Colonic mucosa (tissue), 4 donors: Measurements from ENCODE around the gene RSF1. TPM values are rescaled to one million over a fixed set of nuclear protein-coding genes. Genes with fewer than 3 reads are reported as not detected.

Source experiments
- DNase-seq: peaks from one replicate; pipeline ENCODE4 v3.0.0-alpha.2; 2020
- H3K27ac ChIP-seq: fragments of 200-600 bp; one replicate; pipeline ENCODE4 v1.8.0; 2021
- H3K27me3 ChIP-seq: fragments of 200-600 bp; one replicate; pipeline ENCODE4 v1.8.0; 2021
- H3K36me3 ChIP-seq: fragments of 200-600 bp; one replicate; pipeline ENCODE4 v1.8.0; 2021
- H3K4me1 ChIP-seq: fragments of 200-600 bp; one replicate; pipeline ENCODE4 v1.8.0; 2021; ENCODE audit warnings: mild to moderate bottlenecking
- H3K4me3 ChIP-seq: fragments of 200-600 bp; one replicate; pipeline ENCODE4 v1.8.0; 2021
- H3K9ac ChIP-seq, 2 donors: one replicate each; pipeline ENCODE4 v1.7.0; 2013; ENCODE audit warnings: control low read depth in 2 of 2, low read depth in 2 of 2, low read length in 2 of 2
- H3K9me3 ChIP-seq: fragments of 200-600 bp; one replicate; pipeline ENCODE4 v1.8.0; 2021
- CTCF ChIP-seq: fragments of 200-600 bp; IDR thresholded peaks from one replicate; pipeline ENCODE4 v1.8.0; 2022; ENCODE audit warnings: antibody characterized with exemption, mild to moderate bottlenecking
- intact Hi-C: fragments of 100-400 bp; cut with DNase I; formaldehyde crosslinking; loops from one replicate; pipeline ENCODE4 v1.14.1; 2022
- total RNA-seq, 2 donors: library from RNA; stranded (reverse); fragmentation: NEBNext Ultra II Directional in 1 of 2; extraction: Animal tissue kit (Norgen Biotek cat#: 25700) in 1 of 2; gene quantifications; one replicate each; pipeline ENCODE4 v1.2.1, GENCODE V29; 2021
- donor health status: healthy.
- donor health status: DM: no; HTN: no; CAD: no.
- donor health status: DM: no; HTN: no; CAD: no.

Gene RSF1
- total RNA-seq, 2 donors from 2014 or later, result 36.7 to 68.2 TPM

- no peak for TF ChIP-seq CTCF
Observed at GRCh38 chr11:77705195-77705875, 115.2 kb downstream of the RSF1 start.

DNA sequence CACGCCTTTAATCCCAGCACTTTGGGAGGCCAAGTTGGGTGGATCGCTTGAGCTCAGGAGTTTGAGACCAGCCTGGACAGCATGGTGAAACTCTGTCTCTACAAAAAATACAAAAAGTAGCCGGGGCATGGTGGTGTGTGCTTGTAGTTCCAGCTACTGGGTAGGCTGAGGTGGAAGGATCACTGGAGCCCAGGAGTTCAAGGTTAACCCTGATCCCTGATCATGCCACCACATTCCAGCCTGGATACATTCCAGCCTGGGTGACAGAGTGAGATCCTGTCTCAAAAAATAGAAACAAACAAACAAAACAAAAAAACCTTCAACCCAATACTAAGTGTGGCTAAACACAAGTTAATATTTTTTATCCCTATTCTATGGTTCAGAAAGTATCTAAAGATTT lies 116.5 kb downstream of the RSF1 start:
- intact Hi-C loops, result no loop called here
- no peak for DNase-seq
- Histone ChIP-seq H3K4me1 (no peaks in the 10 kb centered on the region), H3K36me3 (no peaks in the 10 kb centered on the region), H3K27me3 (no peaks in the 10 kb centered on the region), H3K9me3 (no peaks in the 10 kb centered on the region), H3K9ac (no peak overlapping the region), H3K4me3 (no peak overlapping the region), H3K27ac (no peak overlapping the region)
- TF ChIP-seq CTCF, result no peak

More at GRCh38 chr11:77705195-77705875, 115.2 kb downstream of the RSF1 start:
- no peak for DNase-seq
- no peaks in the 10 kb centered on the region for H3K36me3 ChIP-seq
- H3K9me3 ChIP-seq, result no peaks in the 10 kb centered on the region
- H3K27ac ChIP-seq, result no peak overlapping the region
- H3K27me3 ChIP-seq, result no peaks in the 10 kb centered on the region
- H3K9ac ChIP-seq, result no peak overlapping the region
- no peaks in the 10 kb centered on the region for H3K4me1 ChIP-seq
- no peak overlapping the region for H3K4me3 ChIP-seq
- intact Hi-C loops, result no loop called here

- intact Hi-C loops, result no loop called here
- H3K36me3 ChIP-seq, result no peaks in the 10 kb centered on the region
Observed at GRCh38 chr11:77699425-77699824, 121.1 kb downstream of the RSF1 start.

DNA sequence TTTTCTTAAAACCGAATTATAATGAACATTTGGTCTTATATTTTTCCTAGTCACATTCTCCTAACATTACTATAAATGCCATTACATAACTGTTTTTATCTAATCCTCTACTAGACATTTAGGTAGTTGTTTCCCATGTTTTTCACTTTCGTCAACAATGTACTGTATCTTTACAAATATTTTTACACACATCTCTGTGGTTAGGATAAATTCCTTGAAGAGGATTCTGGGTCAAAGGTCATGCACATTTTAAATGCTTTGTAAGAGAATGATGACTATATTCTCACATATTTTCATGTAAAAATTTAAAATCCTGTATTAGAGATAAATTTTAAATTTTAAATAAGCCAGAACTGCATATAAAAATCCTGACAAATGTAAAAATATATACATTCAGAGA lies 121.6 kb downstream of the RSF1 start:
- Histone ChIP-seq H3K27ac (no peak overlapping the region), H3K36me3 (no peaks in the 10 kb centered on the region), H3K4me1 (no peaks in the 10 kb centered on the region), H3K9me3 (no peaks in the 10 kb centered on the region), H3K27me3 (no peaks in the 10 kb centered on the region), H3K4me3 (no peak overlapping the region), H3K9ac (no peak overlapping the region)
- no peak for DNase-seq
- no peak for TF ChIP-seq CTCF
- intact Hi-C loops, result no loop called here

More at GRCh38 chr11:77699425-77699824, 121.1 kb downstream of the RSF1 start:
- Histone ChIP-seq H3K4me3 (no peak overlapping the region), H3K9ac (no peak overlapping the region), H3K27ac (no peak overlapping the region), H3K9me3 (no peaks in the 10 kb centered on the region), H3K27me3 (no peaks in the 10 kb centered on the region), H3K4me1 (no peaks in the 10 kb centered on the region)
- no peak for DNase-seq
- TF ChIP-seq CTCF, result no peak

GRCh38 chr11:77697865-77698264 lies 122.7 kb downstream of the RSF1 start:
- H3K9me3 ChIP-seq, result no peaks in the 10 kb centered on the region
- H3K36me3 ChIP-seq, result no peaks in the 10 kb centered on the region
- no peak for DNase-seq
- intact Hi-C loops, result no loop called here
- no peaks in the 10 kb centered on the region for H3K4me1 ChIP-seq
- no peak overlapping the region for H3K9ac ChIP-seq
- no peak overlapping the region for H3K27ac ChIP-seq
- H3K4me3 ChIP-seq, result no peak overlapping the region
- no peak for TF ChIP-seq CTCF
- no peaks in the 10 kb centered on the region for H3K27me3 ChIP-seq
